A549 (cell line): Measurements from ENCODE around the gene MGME1.

ENCODE experiments used
- BHLHE40 ChIP-seq: IDR thresholded peaks from 2 replicates; pipeline ENCODE4 v1.6.1; 2012; ENCODE audit warnings: low read depth, low read length, inconsistent platforms
- CEBPB ChIP-seq, 2 experiments: fragments of >200 bp in 1 of 2; sonication (Bioruptor Twin) in 1 of 2; formaldehyde crosslinking in 1 of 2; IDR thresholded peaks; 2 replicates each; pipeline ENCODE4 v1.6.1; 2012 to 2016
- EP300 ChIP-seq, 2 experiments: fragments of >200 bp; sonication (Bioruptor Twin); formaldehyde crosslinking; IDR thresholded peaks; 2 replicates in 1 of 2; 3 replicates in 1 of 2; pipeline ENCODE4 v1.6.1; 2016 to 2017
- HOXA7 ChIP-seq: fragments of 250-450 bp; sonication (Bioruptor Pico); IDR thresholded peaks from 2 replicates; pipeline ENCODE4 v1.5.0; 2020; ENCODE audit warnings: mild to moderate bottlenecking, moderate library complexity
- JUN ChIP-seq, 2 experiments: fragments of >200 bp; sonication (Bioruptor Twin); formaldehyde crosslinking; IDR thresholded peaks; 2 replicates in 1 of 2; 3 replicates in 1 of 2; pipeline ENCODE4 v1.6.1; 2016 to 2017
- POLR2A ChIP-seq: IDR thresholded peaks from 2 replicates; pipeline ENCODE4 v1.6.1; 2012; ENCODE audit warnings: mild to moderate bottlenecking, low read length
- RAD21 ChIP-seq, 2 experiments: fragments of >200 bp in 1 of 2; sonication (Bioruptor Twin) in 1 of 2; formaldehyde crosslinking in 1 of 2; IDR thresholded peaks in 1 of 2; conservative IDR thresholded peaks in 1 of 2; 2 replicates in 1 of 2; 3 replicates in 1 of 2; pipeline ENCODE4 v1.6.1; 2012 to 2018; ENCODE audit warnings: inconsistent platforms in 1 of 2
- RCOR1 ChIP-seq: fragments of 150-350 bp; IDR thresholded peaks from 2 replicates; pipeline ENCODE4 v1.6.1; 2014; ENCODE audit warnings: antibody characterized with exemption, low read length, low read depth
- REST ChIP-seq: fragments of 200-600 bp; sonication (generic); IDR thresholded peaks from 2 replicates; pipeline ENCODE4 v1.6.1; 2016; ENCODE audit warnings: antibody characterized with exemption, mild to moderate bottlenecking, moderate library complexity
- TF ChIP-seq, protein P1 (sequence below): fragments of >200 bp; sonication (Bioruptor Twin); formaldehyde crosslinking; IDR thresholded peaks from 3 replicates; pipeline ENCODE4 v1.5.1; 2016

DNA sequence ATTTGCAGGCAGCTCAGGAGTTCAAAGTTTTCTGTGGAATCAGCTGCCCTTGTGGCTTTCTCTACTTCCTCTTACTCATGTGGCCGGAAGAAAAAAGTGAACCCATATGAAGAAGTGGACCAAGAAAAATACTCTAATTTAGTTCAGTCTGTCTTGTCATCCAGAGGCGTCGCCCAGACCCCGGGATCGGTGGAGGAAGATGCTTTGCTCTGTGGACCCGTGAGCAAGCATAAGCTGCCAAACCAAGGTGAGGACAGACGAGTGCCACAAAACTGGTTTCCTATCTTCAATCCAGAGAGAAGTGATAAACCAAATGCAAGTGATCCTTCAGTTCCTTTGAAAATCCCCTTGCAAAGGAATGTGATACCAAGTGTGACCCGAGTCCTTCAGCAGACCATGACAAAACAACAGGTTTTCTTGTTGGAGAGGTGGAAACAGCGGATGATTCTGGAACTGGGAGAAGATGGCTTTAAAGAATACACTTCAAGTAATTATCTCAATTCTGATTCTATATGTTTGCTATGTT lies 1.1 kb downstream of the MGME1 start:
- TF ChIP-seq CEBPB (IDR thresholded peaks at IDR 0.05) (no peak), RCOR1 (no peak), POLR2A (no peak), RAD21 (conservative IDR thresholded peaks at IDR 0.05 in 1 of 2, IDR thresholded peaks at IDR 0.05 in 1 of 2) (no peak), REST (no peak), BHLHE40 (no peak), HOXA7 (CRISPR knock-in tag) (no peak), EP300 (IDR thresholded peaks at IDR 0.05) (no peak), JUN (IDR thresholded peaks at IDR 0.05) (no peak)
- TF ChIP-seq, protein P1, sequence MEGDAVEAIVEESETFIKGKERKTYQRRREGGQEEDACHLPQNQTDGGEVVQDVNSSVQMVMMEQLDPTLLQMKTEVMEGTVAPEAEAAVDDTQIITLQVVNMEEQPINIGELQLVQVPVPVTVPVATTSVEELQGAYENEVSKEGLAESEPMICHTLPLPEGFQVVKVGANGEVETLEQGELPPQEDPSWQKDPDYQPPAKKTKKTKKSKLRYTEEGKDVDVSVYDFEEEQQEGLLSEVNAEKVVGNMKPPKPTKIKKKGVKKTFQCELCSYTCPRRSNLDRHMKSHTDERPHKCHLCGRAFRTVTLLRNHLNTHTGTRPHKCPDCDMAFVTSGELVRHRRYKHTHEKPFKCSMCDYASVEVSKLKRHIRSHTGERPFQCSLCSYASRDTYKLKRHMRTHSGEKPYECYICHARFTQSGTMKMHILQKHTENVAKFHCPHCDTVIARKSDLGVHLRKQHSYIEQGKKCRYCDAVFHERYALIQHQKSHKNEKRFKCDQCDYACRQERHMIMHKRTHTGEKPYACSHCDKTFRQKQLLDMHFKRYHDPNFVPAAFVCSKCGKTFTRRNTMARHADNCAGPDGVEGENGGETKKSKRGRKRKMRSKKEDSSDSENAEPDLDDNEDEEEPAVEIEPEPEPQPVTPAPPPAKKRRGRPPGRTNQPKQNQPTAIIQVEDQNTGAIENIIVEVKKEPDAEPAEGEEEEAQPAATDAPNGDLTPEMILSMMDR: no peak
